Vagina (tissue), 2 donors: ENCODE data around the gene PPP1R9B.

Experiments used
- POLR2A ChIP-seq, 2 donors: fragments of 450-650 bp; IDR thresholded peaks; one replicate each; pipeline ENCODE4 v1.6.1; 2017; ENCODE audit warnings: antibody characterized with exemption in 2 of 2, mild to moderate bottlenecking in 2 of 2, moderate library complexity in 2 of 2
- POLR2AphosphoS5 ChIP-seq, 2 donors: sonication (generic); formaldehyde crosslinking; IDR thresholded peaks; one replicate each; pipeline ENCODE4 v1.9.0; 2017; ENCODE audit warnings: antibody characterized with exemption in 2 of 2, mild to moderate bottlenecking in 2 of 2, low read depth in 1 of 2; ENCODE audit not compliant: insufficient read depth in 1 of 2
- TF ChIP-seq, protein P1 (sequence below), 3 experiments: fragments of 450-650 bp in 2 of 3; fragments of 200-600 bp in 1 of 3; sonication (generic) in 1 of 3; IDR thresholded peaks; one replicate each; pipeline ENCODE4 v1.5.1; 2017 to 2019; ENCODE audit warnings: antibody characterized with exemption in 3 of 3, mild to moderate bottlenecking in 2 of 3, moderate library complexity in 2 of 3

DNA sequence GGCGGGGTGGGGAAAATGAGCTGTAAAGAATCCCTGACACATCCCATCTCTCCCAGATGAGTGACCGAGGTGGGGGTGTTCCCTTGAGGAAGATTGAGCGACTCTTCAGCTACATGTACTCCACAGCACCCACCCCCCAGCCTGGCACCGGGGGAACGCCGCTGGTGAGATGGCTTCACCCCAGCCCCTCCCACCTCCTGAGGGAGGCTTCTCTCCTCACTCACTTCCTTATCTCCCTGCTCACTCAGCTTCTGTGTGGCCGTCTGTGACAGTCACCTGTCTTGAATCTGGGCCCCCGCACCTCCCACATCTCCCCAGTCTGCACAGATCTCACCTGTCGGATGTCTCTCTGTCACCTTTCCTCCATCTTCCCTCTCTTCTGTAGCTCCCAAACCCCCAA, 41.9 kb downstream of the PPP1R9B start:
- TF ChIP-seq, protein P1, sequence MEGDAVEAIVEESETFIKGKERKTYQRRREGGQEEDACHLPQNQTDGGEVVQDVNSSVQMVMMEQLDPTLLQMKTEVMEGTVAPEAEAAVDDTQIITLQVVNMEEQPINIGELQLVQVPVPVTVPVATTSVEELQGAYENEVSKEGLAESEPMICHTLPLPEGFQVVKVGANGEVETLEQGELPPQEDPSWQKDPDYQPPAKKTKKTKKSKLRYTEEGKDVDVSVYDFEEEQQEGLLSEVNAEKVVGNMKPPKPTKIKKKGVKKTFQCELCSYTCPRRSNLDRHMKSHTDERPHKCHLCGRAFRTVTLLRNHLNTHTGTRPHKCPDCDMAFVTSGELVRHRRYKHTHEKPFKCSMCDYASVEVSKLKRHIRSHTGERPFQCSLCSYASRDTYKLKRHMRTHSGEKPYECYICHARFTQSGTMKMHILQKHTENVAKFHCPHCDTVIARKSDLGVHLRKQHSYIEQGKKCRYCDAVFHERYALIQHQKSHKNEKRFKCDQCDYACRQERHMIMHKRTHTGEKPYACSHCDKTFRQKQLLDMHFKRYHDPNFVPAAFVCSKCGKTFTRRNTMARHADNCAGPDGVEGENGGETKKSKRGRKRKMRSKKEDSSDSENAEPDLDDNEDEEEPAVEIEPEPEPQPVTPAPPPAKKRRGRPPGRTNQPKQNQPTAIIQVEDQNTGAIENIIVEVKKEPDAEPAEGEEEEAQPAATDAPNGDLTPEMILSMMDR (IDR thresholded peaks at IDR 0.05), result no peak
- no peak for TF ChIP-seq POLR2AphosphoS5 (IDR thresholded peaks at IDR 0.05; ENCODE audit: insufficient read depth in 1 of 2, low read depth in 1 of 2)
- no peak for TF ChIP-seq POLR2A (IDR thresholded peaks at IDR 0.05)
